Measurements from ENCODE around the gene HSPD1.
A peak's percentile ranks its signal among the peaks of the same experiment; 100 is the strongest.

The HSPD1 gene

DNA sequence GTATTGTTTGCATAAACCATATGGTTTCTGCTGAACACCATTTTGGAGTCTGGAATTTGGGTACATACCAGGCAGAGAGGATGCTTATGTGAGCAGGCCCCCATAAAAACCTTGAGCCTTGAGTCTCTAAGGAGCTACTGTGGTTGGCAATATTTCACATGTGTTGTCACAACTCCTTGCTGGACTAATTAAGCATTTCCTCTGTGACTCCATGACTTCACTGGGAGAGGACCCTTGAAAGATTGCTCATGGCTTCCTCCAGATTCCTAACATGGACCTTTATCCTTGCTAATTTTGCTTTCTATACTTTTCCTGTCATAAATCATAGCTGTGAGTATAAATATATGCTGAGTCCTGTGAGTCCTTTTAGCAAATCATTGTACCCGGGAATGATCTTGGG lies 53.9 kb downstream of the HSPD1 start:
- DNase-seq (ENCODE audit: low spot score) = no peak
- no peak for TF ChIP-seq CTCF (IDR thresholded peaks at IDR 0.05)
- no peak overlapping the region for H3K4me3 ChIP-seq
- H3K27ac ChIP-seq = no peak overlapping the region

DNA sequence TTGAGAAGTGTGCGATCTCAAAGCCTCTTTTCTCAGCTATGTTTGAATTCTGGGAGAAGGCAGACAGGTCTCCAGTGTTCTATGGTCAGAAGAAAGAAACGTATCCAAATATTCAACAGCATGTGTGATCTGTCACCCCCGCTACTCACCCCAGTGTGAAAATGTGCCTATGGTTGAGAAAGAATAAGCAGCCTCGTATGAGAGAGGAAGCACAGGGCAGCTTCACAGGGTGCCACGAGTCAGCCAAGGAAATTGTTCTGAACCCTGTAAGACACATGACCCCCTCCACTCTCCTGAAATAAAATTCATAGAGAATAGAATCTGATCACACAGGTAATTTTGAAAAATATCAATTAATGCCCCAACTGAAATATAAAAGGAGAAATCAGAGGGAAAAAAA lies 56.8 kb downstream of the HSPD1 start:
- no peak for TF ChIP-seq CTCF (IDR thresholded peaks at IDR 0.05)
- Histone ChIP-seq H3K27ac (peak overlapping the region in 1 of 2 donors; percentile 13), H3K4me3 (no peak overlapping the region)
- no peak for DNase-seq (ENCODE audit: low spot score)

DNA sequence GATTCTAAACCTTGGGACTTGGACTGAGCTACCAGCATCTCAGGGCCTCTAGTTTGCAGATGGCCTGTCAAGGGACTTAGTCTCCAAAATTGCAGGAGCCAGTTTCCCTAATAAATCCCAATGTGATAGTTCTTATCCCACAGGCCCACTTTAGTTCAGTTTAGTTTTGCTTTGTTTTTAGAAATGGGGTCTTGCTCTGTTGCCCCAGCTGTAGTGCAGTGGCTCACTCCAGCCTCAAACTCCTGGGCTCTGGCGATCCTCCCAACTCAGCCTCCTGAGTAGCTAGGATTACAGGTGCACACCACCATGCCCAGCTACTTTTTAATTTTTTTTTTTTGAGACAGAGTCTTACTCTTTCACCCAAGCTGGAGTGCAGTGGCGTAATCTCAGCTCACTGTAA lies 62.3 kb downstream of the HSPD1 start:
- no peak for DNase-seq (ENCODE audit: low spot score)
- no peak for TF ChIP-seq CTCF (IDR thresholded peaks at IDR 0.05)

More for the DNA sequence above, 62.3 kb downstream of the HSPD1 start:
- H3K27ac ChIP-seq = no peak overlapping the region
- no peak overlapping the region for H3K4me3 ChIP-seq
